Thymus (tissue), 11 donors: ENCODE measurements around the gene NXPH4. TPM values are rescaled to one million over a fixed set of nuclear protein-coding genes. Genes with fewer than 3 reads are reported as not detected.

ENCODE experiments used
- DNase-seq, 9 donors: peaks; one replicate each; pipeline ENCODE4 v3.0.0-alpha.2; 2013; ENCODE audit warnings: low spot score in 9 of 9, low read depth in 6 of 9, missing footprints in 1 of 9
- H3K27ac ChIP-seq, 2 donors: one replicate each; pipeline ENCODE4 v1.5.1; 2013; ENCODE audit warnings: control low read depth in 1 of 2, low read depth in 1 of 2, low read length in 1 of 2, mild to moderate bottlenecking in 1 of 2, moderate library complexity in 1 of 2
- H3K27me3 ChIP-seq, 2 donors: one replicate each; pipeline ENCODE4 v1.5.1; 2013; ENCODE audit warnings: low read length in 1 of 2; ENCODE audit not compliant: control insufficient read depth in 2 of 2, insufficient read depth in 1 of 2
- H3K36me3 ChIP-seq, 2 donors: one replicate each; pipeline ENCODE4 v1.5.1; 2013; ENCODE audit warnings: low read length in 1 of 2, mild to moderate bottlenecking in 1 of 2, moderate library complexity in 1 of 2; ENCODE audit not compliant: control insufficient read depth in 2 of 2, insufficient read depth in 2 of 2
- H3K4me1 ChIP-seq, 2 donors: one replicate each; pipeline ENCODE4 v1.5.1; 2013; ENCODE audit warnings: low read length in 2 of 2; ENCODE audit not compliant: control insufficient read depth in 2 of 2, insufficient read depth in 2 of 2
- H3K4me3 ChIP-seq, 2 donors: one replicate each; pipeline ENCODE4 v1.5.1; 2013; ENCODE audit warnings: low read length in 2 of 2, control low read depth in 1 of 2, mild to moderate bottlenecking in 1 of 2
- H3K9me3 ChIP-seq, 2 donors: one replicate each; pipeline ENCODE4 v1.5.1; 2013; ENCODE audit warnings: low read length in 1 of 2, mild to moderate bottlenecking in 1 of 2; ENCODE audit not compliant: control insufficient read depth in 2 of 2, insufficient read depth in 1 of 2
- WGBS: extraction: QIAGEN DNeasy Blood & Tissue Kit; methylation state at CpG from one replicate; pipeline ENCODE4 v1.1.7; 2013; 5-methylcytosine and 5-hydroxymethylcytosine counted together
- polyA plus RNA-seq: library from polyadenylated mRNA; stranded (reverse); fragments of 200-250 nt; gene quantifications from one replicate; pipeline ENCODE4 v1.2.3, GENCODE V29; 2013
- total RNA-seq: library from RNA; stranded (reverse); fragments of 120-200 nt; gene quantifications from one replicate; pipeline ENCODE4 v1.2.4, GENCODE V29; 2013
- donor health status: healthy.

Gene NXPH4
- total and polyA plus RNA-seq, 2 donors, result 0.14 to 0.16 TPM

DNA sequence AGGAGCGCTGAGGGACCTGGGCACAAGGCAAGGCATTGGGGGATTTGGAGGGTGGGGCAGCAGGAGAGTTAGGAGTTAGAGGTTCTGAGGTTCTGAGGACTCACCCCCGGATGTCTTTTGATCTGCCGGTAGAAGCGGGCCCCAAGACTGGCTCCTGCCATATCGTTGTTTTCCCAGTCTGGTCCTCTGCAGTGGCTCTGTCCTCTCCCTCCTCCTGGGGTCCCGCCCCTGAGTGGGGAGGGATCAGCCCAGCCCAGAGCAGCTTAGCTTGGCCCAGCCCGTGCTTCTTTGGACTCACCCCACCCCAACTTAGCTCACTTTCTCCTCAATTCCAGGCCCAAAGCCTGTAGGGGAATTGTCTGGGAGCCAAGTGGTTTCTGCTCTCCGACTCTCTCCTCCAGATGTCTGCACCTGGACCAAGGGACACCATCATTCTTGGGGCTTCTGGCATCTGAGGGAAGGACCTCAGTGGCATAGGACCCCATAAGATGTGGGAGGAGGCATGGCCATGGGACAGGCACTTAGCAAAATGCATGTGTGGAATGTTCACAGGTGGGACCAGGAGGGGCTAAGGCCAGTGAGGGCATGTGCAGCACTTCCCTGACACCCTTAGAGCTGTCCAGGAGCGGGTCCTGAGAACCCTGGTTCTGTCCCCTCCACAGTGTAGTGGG, 20.5 kb downstream of the NXPH4 start:
- Histone ChIP-seq H3K4me1 (peaks cover 26 to 64% of the 10 kb centered on the region in 2 donors), H3K27me3 (peaks cover 72 to 78% of the 10 kb centered on the region in 2 donors)
- peak in 1 of 9 donors; percentile 9 for DNase-seq

DNA sequence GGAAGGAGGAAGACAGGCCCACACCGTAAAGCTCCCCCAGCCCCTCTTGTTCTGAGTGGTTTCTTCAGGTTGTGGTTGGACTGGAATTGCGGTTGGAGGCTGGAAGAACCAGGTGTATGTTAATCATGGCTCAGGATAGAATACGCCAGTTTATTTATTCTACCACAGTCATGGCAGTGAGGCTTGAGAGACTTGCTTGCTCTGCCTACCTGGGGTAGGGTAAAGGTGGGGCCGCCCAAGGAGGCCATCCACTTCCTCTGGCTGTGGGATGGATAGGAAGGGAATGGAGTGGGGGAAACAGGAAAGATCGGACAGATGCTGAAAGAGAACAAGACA, 21.0 kb downstream of the NXPH4 start:
- Histone ChIP-seq H3K36me3 (peaks cover 26 to 33% of the 10 kb centered on the region in 2 donors), H3K27ac (no peak overlapping the region), H3K4me3 (no peak overlapping the region), H3K9me3 (peaks cover 0 to 39% of the 10 kb centered on the region in 2 donors), H3K27me3 (peaks cover 77 to 83% of the 10 kb centered on the region in 2 donors), H3K4me1 (peaks cover 27 to 68% of the 10 kb centered on the region in 2 donors)
- no peak for DNase-seq
- 30% methylated on average over 5 of the region's 5 CpGs for WGBS

More for the DNA sequence above, 20.5 kb downstream of the NXPH4 start:
- H3K36me3 ChIP-seq, result peaks cover 31 to 38% of the 10 kb centered on the region in 2 donors
- 28% methylated on average over 9 of the region's 9 CpGs for WGBS
- no peak overlapping the region for H3K4me3 ChIP-seq
- no peak overlapping the region for H3K27ac ChIP-seq
- peaks cover 0 to 34% of the 10 kb centered on the region in 2 donors for H3K9me3 ChIP-seq

GRCh38 chr12:57237932-57238853, 21.6 kb downstream of the NXPH4 start:
- DNase-seq, result peak in 1 of 9 donors; percentile 50
- Histone ChIP-seq H3K36me3 (peaks cover 20 to 27% of the 10 kb centered on the region in 2 donors), H3K4me3 (peak overlapping the region; percentile 24 to 28), H3K27ac (no peak overlapping the region), H3K9me3 (peaks cover 0 to 44% of the 10 kb centered on the region in 2 donors), H3K4me1 (peaks cover 33 to 75% of the 10 kb centered on the region in 2 donors), H3K27me3 (peaks cover 83 to 89% of the 10 kb centered on the region in 2 donors)
- 6% methylated on average over 63 of the region's 63 CpGs for WGBS

GRCh38 chr12:57238854-57239554, 22.4 kb downstream of the NXPH4 start:
- H3K27ac ChIP-seq, result no peak overlapping the region

DNA sequence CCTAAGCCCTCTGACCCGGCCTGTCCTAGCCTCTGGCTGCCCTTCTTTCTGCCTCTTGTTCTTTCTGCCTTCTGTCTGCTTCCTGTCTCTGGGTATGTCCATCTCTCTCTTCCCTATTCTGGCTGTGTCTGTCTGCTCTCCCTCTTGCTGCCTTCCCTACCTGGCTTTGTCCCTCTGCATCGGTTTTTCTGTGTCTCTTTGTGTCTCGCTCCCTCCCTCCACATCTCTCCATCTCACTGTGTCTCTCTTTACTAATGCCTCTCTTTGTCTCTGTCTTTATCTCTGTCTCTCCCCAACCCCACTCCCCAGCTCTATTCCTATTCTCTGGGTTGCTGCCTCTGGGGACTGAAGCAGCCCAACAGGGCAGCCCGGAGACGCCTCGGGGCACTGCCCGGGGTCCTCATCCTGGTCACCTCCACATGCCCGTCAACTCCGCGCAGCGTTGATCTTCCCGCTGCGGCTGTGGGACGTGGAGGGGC, 23.0 kb downstream of the NXPH4 start:
- Histone ChIP-seq H3K4me1 (peaks cover 33 to 82% of the 10 kb centered on the region in 2 donors), H3K27me3 (peaks cover 92 to 100% of the 10 kb centered on the region in 2 donors), H3K4me3 (peak overlapping the region; percentile 49 to 50), H3K9me3 (peaks cover 0 to 45% of the 10 kb centered on the region in 2 donors), H3K36me3 (peaks cover 5 to 13% of the 10 kb centered on the region in 2 donors), H3K27ac (no peak overlapping the region)
- WGBS, result 7% methylated on average over 14 of the region's 14 CpGs
- DNase-seq, result no peak

More at GRCh38 chr12:57238854-57239554, 22.4 kb downstream of the NXPH4 start:
- H3K4me1 ChIP-seq, result peaks cover 33 to 82% of the 10 kb centered on the region in 2 donors
- peaks cover 0 to 45% of the 10 kb centered on the region in 2 donors for H3K9me3 ChIP-seq
- H3K36me3 ChIP-seq, result peaks cover 12 to 19% of the 10 kb centered on the region in 2 donors
- 3% methylated on average over 47 of the region's 47 CpGs for WGBS
- peaks cover 89 to 96% of the 10 kb centered on the region in 2 donors for H3K27me3 ChIP-seq
- peak in 7 of 9 donors; percentile 66 to 91 (median 81) for DNase-seq
- H3K4me3 ChIP-seq, result peak overlapping the region; percentile 24 to 28

DNA sequence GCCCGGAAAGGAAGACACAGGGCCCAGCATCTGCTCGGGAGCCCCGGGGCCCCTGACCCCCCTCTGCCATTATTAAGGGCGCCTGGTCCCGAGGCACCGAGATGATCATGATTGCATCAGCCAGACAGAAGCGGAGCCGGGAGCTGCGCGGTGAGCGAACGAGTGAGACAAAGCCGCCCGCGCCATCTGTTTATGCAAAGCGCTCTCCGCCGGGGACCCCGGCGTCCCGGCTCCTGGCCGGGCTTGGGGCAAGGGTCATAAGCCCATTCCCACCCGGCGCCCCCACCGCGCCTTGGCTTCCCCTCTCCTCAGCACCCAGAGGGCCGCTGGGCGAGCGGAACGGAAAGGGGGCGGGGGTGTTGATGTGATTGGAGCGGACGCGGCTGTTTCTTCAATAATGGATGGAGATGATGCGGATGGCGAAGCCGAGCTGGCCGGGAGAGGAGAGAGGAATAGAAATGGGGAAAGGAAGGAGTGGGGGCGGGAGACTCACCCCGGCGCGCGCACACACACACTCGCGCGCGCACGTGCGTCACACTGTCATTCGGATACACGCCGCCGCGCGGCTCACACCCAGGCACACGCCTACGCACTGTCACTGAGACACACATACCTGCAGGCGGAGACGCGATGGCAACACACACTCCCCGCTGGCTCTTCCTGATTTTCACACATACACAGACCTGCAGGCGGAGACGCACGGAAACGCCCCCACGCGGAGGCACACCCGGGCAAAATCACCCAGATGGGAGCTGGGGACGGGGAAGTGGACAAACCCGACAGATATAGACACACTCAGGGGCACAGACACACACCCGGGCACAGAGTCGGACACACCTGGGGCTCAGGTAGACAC, 23.7 kb downstream of the NXPH4 start:
- Histone ChIP-seq H3K36me3 (peaks cover 0 to 6% of the 10 kb centered on the region in 2 donors), H3K4me3 (peak overlapping the region; percentile 49 to 50), H3K9me3 (peaks cover 0 to 43% of the 10 kb centered on the region in 2 donors), H3K27me3 (peaks cover 87 to 94% of the 10 kb centered on the region in 2 donors), H3K4me1 (peaks cover 33 to 80% of the 10 kb centered on the region in 2 donors), H3K27ac (no peak overlapping the region)
- WGBS, result 1% methylated on average over 72 of the region's 72 CpGs
- DNase-seq, result peak in 5 of 9 donors; percentile 63 to 84 (median 69)

DNA sequence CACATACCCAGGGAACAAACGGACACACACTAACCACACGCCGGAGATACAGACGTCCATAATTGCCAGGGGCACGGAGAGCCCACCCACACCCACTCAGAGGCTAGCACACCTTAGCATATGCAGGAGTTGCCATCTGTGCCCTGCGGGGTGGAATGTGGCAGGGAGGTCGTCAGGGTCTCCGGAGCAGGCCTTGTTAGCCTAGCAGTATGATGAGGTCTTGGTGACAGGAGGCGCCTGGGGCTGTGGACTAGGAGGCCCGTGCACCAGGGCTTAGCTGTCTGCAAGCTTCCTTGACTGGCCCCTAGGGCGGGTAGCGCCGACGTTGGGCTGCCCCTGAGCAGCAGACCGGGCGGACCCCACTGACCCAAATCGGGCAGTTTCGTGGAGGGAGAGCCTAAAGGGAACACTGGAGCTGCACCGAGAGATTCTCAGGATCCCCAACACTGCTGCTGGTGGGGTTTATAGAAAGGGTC, 24.4 kb downstream of the NXPH4 start:
- peaks cover 80 to 87% of the 10 kb centered on the region in 2 donors for H3K27me3 ChIP-seq
- peak overlapping the region in 1 of 2 donors; percentile 49 for H3K4me3 ChIP-seq
- H3K27ac ChIP-seq, result no peak overlapping the region
- no peak for DNase-seq
- peaks cover 33 to 77% of the 10 kb centered on the region in 2 donors for H3K4me1 ChIP-seq
- peaks cover 0 to 41% of the 10 kb centered on the region in 2 donors for H3K9me3 ChIP-seq
- H3K36me3 ChIP-seq, result no peaks in the 10 kb centered on the region
- WGBS, result 11% methylated on average over 19 of the region's 19 CpGs
